HG02588 (cell line): ENCODE measurements around the gene ABCD4.
"Not testable (repeated sequence)": the region's sequence is repeated elsewhere in the genome, so short reads cannot be mapped to it uniquely, and the experiment has no call there.

Source experiments
- ATAC-seq: cut with Tn5 transposase; IDR thresholded peaks from one replicate; pipeline ENCODE4 v1.9.1; 2021; ENCODE audit warnings: mild to moderate bottlenecking, moderate library complexity; ENCODE audit not compliant: unreplicated experiment

Gene ABCD4

DNA sequence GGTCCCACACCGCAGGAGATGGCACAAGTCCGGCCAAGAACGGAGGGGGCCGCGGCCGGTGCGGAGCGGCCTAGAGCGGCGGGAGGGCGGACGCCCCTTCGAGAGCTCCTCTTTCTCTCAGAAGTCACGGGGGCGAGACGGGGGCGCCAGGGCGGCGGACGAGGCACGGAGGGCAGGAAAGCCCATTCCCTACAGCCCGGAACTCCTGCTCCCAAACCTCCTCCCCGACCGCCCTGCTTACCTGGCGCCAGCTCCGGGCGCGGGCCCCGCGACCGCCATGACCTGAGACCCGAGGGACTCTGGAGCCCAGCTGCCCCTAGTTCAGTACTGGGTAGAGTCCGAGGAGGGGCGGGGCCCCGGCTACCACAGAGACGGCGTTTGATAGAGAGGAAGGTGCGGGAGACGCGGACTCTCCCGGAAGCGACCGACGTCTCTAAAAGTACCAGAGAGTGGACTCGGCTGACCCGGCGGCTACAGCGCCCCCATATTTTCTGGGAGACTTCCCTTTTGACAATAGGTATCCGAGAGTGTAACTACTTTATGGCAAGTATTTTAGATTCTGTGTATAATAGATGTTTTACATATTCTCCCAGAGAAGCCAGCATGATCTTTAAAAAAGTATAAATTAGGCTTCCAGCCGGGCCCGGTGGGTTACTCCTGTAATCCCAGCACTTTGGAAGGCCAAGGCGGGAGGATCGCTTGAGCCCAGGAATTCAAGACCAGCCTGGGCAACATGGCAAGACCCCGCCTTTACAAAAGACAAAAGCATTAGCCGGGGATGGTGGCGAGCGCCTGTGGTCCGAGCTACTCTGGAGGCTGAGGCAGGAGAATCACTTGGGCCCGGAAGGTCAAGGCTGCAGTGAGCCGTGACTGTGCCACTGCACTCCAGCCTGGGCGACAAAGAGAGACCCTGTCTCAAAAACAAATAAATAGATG lies at the start of gene ABCD4:
TSS of gene ABCD4 (minus strand) at position 301 of the 936 bp plus-strand sequence. CDS start at position 279, 22 bp downstream.
- peak; percentile 96 for ATAC-seq

- no peak for ATAC-seq
Measured at GRCh38 chr14:74350928-74351323, 48.2 kb upstream of the ABCD4 start.

- no peak for ATAC-seq
Measured at GRCh38 chr14:74350211-74350927, 47.6 kb upstream of the ABCD4 start.

DNA sequence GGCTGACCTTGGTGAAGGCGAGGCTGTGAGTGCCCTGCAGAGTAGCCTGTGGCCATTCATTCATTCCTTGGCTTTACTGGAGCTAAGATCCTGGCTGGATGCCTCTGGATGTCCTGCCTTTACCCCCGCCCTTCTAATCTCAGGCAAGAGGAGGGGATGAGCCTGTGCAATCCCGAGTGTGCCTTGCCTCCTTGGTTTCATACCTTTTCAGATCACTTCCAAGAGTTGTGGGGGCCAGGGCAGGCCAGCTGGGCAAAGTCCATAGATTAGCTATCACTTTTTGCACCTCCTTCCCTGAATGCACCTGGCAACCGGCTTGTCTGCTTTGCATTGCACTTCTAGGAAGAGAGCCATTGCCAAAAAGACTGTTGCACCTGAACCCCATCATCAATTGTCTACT lies 47.0 kb upstream of the ABCD4 start:
- ATAC-seq: no peak

DNA sequence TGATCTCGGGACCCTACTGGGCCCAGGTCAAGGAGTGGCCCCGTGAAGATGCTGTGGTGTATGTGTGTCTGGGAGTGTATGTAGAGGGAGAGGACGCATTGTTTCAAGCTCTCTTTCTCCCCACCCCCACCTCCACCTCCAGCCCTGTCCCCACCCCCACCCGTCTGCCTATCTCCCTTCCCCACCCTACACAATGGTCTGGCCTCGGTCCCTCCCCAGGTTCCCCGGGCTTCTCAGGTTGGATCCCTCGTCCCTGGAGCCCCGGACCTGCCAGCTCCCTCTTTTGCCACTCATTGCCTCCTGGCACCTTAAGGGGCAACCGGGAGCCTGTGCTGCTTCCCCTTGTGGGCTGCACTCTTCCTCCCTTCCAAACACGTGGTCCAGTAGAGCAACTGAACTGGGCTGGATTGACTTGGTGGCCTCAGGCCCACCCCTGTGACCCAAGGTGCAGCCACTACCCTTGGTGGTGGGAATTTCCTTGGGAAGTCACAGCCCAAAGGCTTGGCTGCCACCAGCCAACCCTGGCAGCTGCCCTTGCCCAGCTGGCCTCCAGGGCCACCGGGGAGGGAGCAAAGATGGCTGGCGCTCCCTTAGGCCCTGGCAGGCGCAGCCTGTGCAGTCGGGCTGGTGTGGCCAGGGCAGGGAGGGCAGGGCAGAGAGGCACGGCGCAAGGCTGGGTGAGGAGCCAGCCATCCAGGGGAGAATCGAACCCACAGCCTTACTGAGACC lies 46.2 kb upstream of the ABCD4 start:
- ATAC-seq: no peak

DNA sequence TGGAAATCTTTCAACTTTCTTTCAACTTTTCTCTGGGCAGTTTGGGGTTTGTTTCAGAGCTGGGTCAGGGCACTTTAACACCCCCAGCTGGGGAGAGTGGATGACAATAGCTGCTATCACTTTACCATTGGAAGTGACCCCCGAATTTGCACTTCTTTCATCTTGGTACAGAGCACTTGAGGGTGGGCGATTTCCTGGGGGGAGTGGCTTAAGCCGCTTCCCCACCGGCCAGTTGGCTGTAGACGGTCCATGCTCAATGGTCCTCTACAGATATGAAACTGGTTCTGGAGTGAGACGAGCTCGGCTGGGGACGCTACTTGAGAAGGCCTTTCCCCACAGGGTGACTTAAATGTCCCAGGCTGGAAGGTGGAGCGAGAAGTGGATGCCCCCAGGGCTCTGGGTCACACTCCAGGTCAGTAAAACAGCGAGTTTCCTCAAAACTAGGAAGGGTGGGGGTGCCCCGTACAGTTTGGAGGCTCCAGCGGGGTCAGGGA lies 45.6 kb upstream of the ABCD4 start, which contains the start of gene VRTN:
TSS of gene VRTN (plus strand) at position 231 of the 494 bp plus-strand sequence. CDS start 8,313 bp downstream, outside the sequence.
- ATAC-seq: no peak

DNA sequence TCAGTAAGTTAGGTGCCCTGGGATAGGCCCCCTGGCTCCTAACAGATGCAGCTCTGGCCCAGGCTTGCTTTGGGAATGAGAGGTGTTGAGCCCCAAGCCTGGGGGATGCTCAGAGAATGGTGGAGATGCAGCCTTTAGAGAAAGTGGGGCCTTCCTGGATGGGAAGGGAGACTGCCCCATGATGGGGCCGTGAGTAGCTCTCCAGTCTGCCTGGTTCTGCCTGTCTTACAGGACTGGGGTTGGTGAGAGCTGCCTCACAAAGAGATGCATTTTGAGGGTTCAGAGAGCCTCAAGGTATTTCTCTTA lies 45.0 kb upstream of the ABCD4 start:
- no peak for ATAC-seq

- no peak for ATAC-seq
Measured at GRCh38 chr14:74347097-74347794, 44.5 kb upstream of the ABCD4 start.

GRCh38 chr14:74346341-74346740 lies 43.6 kb upstream of the ABCD4 start:
- ATAC-seq: no peak

GRCh38 chr14:74333909-74334308 lies 31.2 kb upstream of the ABCD4 start:
- no peak for ATAC-seq

- ATAC-seq: not testable (repeated sequence)
Measured at GRCh38 chr14:74329950-74330552, 27.3 kb upstream of the ABCD4 start.

- no peak for ATAC-seq
Measured at GRCh38 chr14:74326369-74327152, 23.8 kb upstream of the ABCD4 start.

DNA sequence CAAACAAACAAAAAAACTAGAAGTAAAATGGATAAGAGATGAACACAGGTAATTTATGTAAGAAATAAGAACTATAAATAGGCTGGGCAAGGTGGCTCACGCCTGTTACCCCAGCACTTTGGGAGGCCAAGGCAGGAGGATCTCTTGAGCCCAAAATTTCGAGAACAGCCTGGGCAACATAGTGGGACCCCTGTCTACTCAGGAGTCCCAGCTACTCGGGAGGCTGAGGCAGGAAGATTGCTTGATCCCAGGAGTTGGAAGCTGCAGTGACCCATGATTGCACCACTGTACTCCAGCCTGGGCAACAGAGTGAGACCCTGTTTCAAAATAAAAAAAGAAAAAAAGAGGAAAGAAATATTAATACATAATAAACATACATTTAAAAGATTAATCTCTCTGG lies 22.7 kb upstream of the ABCD4 start:
- ATAC-seq: no peak

- ATAC-seq: no peak
Measured at GRCh38 chr14:74324931-74325361, 22.2 kb upstream of the ABCD4 start.

DNA sequence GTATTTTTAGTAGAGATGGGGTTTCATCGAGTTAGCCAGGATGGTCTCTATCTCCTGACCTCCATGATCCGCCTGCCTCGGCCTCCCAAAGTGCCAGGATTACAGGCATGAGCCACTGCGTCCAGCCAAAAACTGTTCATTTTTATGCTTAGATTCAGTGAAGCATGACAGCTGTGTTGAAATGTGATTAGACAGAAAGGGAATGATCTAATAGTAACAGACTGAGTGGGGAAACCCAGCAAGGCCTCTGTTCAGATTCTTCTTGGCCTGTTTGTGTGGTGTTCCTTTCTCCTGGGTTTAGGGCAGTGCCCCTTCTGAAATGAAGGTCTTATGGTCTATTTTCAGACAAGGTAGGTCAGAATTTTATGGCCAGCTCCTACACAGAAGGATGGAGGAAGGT lies 11.8 kb upstream of the ABCD4 start:
- ATAC-seq: no peak

GRCh38 chr14:74313601-74314000 lies 10.9 kb upstream of the ABCD4 start:
- no peak for ATAC-seq

DNA sequence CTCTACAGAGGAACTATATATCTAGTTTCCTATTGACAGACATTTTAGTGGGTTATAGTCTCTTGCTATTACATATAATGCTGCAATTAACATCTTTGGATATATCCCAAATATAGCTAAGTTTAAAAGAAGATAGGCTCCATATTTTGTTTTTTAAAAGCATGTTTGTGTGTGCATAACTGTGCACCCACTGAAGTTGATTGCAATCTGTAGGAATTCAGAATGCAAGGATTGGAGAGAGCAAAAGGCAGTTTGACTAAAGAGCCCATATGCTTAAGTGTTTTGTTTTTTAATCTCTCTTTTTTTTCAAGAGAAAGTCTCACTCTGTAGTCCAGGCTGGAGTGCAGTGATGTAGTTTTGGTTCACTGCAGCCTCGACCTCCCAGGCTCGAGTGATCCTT lies 9.4 kb upstream of the ABCD4 start:
- ATAC-seq: no peak

GRCh38 chr14:74309125-74310022 lies 6.6 kb upstream of the ABCD4 start:
- no peak for ATAC-seq
